Lung (tissue), 12 donors: Measurements from ENCODE around the gene PBX3. TPM values are rescaled to one million over a fixed set of nuclear protein-coding genes. Genes with fewer than 3 reads are reported as not detected.
A peak's percentile ranks its signal among the peaks of the same experiment; 100 is the strongest.

Experiments
- ATAC-seq: fragments of 200-7000 bp; cut with Tn5 transposase; one replicate; pipeline ENCODE4 v1.9.1; 2020; ENCODE audit warnings: moderate number of reproducible peaks; ENCODE audit not compliant: insufficient read depth, low FRiP score
- DNase-seq, 3 donors: peaks; one replicate each; pipeline ENCODE4 v3.0.0-alpha.2; 2013 to 2017
- H3K27ac ChIP-seq, 2 donors: one replicate each; pipeline ENCODE4 v1.5.1; 2013; ENCODE audit warnings: mild to moderate bottlenecking in 2 of 2, moderate library complexity in 2 of 2, control low read depth in 1 of 2, inconsistent platforms in 1 of 2, low read depth in 1 of 2, low read length in 1 of 2
- H3K27me3 ChIP-seq, 3 donors: one replicate each; pipeline ENCODE4 v1.5.1; 2013; ENCODE audit warnings: low read length in 2 of 3; ENCODE audit not compliant: control insufficient read depth in 3 of 3, insufficient read depth in 3 of 3
- H3K36me3 ChIP-seq, 4 donors: one replicate each; pipeline ENCODE4 v1.5.1; 2013; ENCODE audit warnings: low read length in 4 of 4, mild to moderate bottlenecking in 1 of 4, moderate library complexity in 1 of 4; ENCODE audit not compliant: control insufficient read depth in 4 of 4, insufficient read depth in 4 of 4
- H3K4me1 ChIP-seq, 5 donors: one replicate each; pipeline ENCODE4 v1.5.1; 2013; ENCODE audit warnings: low read length in 5 of 5, mild to moderate bottlenecking in 2 of 5, moderate library complexity in 1 of 5; ENCODE audit not compliant: control insufficient read depth in 5 of 5, insufficient read depth in 5 of 5
- H3K4me3 ChIP-seq: one replicate; pipeline ENCODE4 v1.5.1; 2013; ENCODE audit warnings: mild to moderate bottlenecking, control low read depth, moderate library complexity
- H3K9ac ChIP-seq, 2 donors: one replicate each; pipeline ENCODE4 v1.5.1; 2013; ENCODE audit warnings: low read length in 2 of 2, control low read depth in 1 of 2; ENCODE audit not compliant: insufficient read depth in 1 of 2
- H3K9me3 ChIP-seq, 4 donors: one replicate each; pipeline ENCODE4 v1.5.1; 2013; ENCODE audit warnings: low read length in 3 of 4, mild to moderate bottlenecking in 1 of 4, moderate library complexity in 1 of 4; ENCODE audit not compliant: control insufficient read depth in 4 of 4, insufficient read depth in 3 of 4
- CTCF ChIP-seq: IDR thresholded peaks from 2 replicates; pipeline ENCODE4 v1.5.1; 2012; ENCODE audit warnings: mild to moderate bottlenecking; ENCODE audit errors: control extremely low read depth, extremely low read depth
- WGBS, 2 donors: extraction: QIAGEN DNeasy Blood & Tissue Kit; methylation state at CpG; one replicate each; pipeline ENCODE4 v1.1.7; 2013; 5-methylcytosine and 5-hydroxymethylcytosine counted together
- polyA plus RNA-seq, 2 donors: library from polyadenylated mRNA; stranded (reverse); fragments of 200-250 nt; gene quantifications; one replicate each; pipeline ENCODE4 v1.2.1, GENCODE V29; 2013
- total RNA-seq, 2 donors: library from RNA; depleted of rRNA in 1 of 2; stranded (reverse); fragments of >200 nt in 1 of 2; gene quantifications; one replicate each; pipeline ENCODE4 v1.2.1, GENCODE V29; 2014 to 2021
- donor health status: control.
- donor health status: control.
- donor health status: Bipolar disorder and iron deficiency.
- donor health status: healthy.
- donor health status: DM: yes; HTN: yes; CAD: no.

PBX3 gene
- total and polyA plus RNA-seq, 4 donors, result 8.6 to 60.4 (median 26.4) TPM

DNA sequence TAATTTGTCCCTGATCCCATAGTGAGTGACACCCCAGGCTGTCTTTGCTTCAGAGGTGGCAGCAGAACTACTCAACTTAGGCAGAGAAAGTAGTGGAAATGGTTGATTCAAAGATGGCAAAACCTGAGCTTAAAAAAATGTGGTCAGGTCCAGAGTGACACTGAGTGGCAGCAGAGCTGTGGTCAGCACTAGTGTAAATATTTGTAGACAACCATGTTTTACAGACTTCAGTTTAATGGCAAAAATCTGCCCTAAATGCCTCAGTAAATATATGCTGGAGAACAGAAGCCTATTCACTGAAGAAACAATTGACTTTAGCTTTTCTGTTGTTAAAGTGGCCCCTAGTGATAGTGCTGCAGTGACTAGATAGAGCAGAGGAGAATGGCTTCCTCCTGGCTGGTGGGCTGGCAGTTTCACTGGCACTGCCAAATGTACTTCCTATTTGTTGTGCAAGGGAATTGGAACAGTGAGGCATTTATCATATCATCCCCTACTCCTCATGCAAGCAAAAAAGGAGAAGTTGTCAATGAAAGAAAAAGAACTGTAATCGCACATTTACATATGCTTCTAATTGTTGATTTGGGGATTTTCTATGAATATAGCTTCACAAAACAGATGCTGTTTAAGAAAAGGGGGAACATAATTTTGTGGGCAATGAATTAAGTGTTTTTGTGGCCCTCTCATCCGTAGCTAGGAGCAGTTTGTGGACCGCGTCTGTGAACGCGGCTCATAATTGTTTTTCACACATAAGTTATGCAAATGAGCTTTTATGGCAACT lies 12.0 kb downstream of the PBX3 start:
- Histone ChIP-seq H3K9ac (no peak overlapping the region), H3K9me3 (no peaks in the 10 kb centered on the region), H3K27me3 (no peaks in the 10 kb centered on the region), H3K27ac (peak overlapping the region in 1 of 2 donors; percentile 77), H3K4me1 (peaks cover 0 to 49% (median 22%) of the 10 kb centered on the region in 5 donors), H3K4me3 (no peak overlapping the region), H3K36me3 (no peaks in the 10 kb centered on the region)
- TF ChIP-seq CTCF, result no peak
- 27 to 65% methylated on average over 6 of the region's 6 CpGs for whole genome bisulfite sequencing, 2 donors
- ATAC-seq, result peak; percentile 34
- peak in 1 of 3 donors; percentile 21 for DNase-seq

DNA sequence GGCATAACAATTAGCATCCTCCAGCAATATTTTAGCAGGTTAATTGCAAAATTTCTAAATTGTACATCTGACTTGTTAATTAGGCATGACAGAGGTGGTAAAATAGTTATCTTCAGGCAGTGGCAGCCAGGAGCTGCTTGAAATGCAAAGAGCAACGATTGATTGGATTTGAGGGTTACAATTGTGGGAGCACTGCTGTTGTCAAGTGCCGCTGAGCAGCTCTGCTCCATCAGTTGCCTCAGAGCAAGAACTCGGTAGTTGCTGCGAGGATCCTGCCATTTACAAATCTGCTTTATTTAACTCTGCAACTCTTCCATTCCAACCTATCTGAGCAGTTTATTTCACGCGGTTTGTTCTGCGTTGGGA lies 12.6 kb downstream of the PBX3 start:
- WGBS, 2 donors, result 44 to 53% methylated on average over 7 of the region's 7 CpGs
- H3K27me3 ChIP-seq, result no peaks in the 10 kb centered on the region
- H3K9me3 ChIP-seq, result no peaks in the 10 kb centered on the region
- peak overlapping the region in 1 of 2 donors; percentile 8 for H3K9ac ChIP-seq
- peaks cover 0 to 54% (median 24%) of the 10 kb centered on the region in 5 donors for H3K4me1 ChIP-seq
- no peaks in the 10 kb centered on the region for H3K36me3 ChIP-seq
- no peak overlapping the region for H3K4me3 ChIP-seq
- ATAC-seq, result no peak
- peak in 2 of 3 donors; percentile 51 to 55 for DNase-seq
- no peak overlapping the region for H3K27ac ChIP-seq
- TF ChIP-seq CTCF, result no peak

GRCh38 chr9:125760537-125760936 lies 13.4 kb downstream of the PBX3 start:
- 83 to 91% methylated on average over 1 of the region's 1 CpG for WGBS, 2 donors
- ATAC-seq, result no peak
- no peak for DNase-seq
- no peak overlapping the region for H3K4me3 ChIP-seq
- no peak overlapping the region for H3K27ac ChIP-seq
- no peak for TF ChIP-seq CTCF
- H3K9me3 ChIP-seq, result no peaks in the 10 kb centered on the region
- no peaks in the 10 kb centered on the region for H3K27me3 ChIP-seq
- no peaks in the 10 kb centered on the region for H3K36me3 ChIP-seq
- peaks cover 0 to 54% (median 20%) of the 10 kb centered on the region in 5 donors for H3K4me1 ChIP-seq
- H3K9ac ChIP-seq, result no peak overlapping the region
